ENCODE measurements around the gene MYEOV.

Gene MYEOV

GRCh38 chr11:69296890-69297786 is 3.2 kb downstream of the MYEOV start:
- Histone ChIP-seq H3K4me3 (ENCODE audit: insufficient read depth, low read length, poor library complexity, severe bottlenecking) (peak overlapping the region; percentile 19), H4K20me1 (ENCODE audit: low read depth, low read length) (no peaks in the 10 kb centered on the region), H3K27me3 (ENCODE audit: low read length) (no peaks in the 10 kb centered on the region), H3K27ac (ENCODE audit: low read depth, low read length) (peak overlapping the region; percentile 82), H3K79me2 (ENCODE audit: insufficient read depth, low read length) (no peaks in the 10 kb centered on the region), H3K36me3 (ENCODE audit: low read length) (no peaks in the 10 kb centered on the region), H3K9me2 (replicated peaks; ENCODE audit: insufficient read depth, low read length) (no peaks in the 10 kb centered on the region), H3F3A (ENCODE audit: insufficient read depth) (peaks cover 8% of the 10 kb centered on the region; the same call in 1 of the 2 replicates), H3K9me3 (ENCODE audit: insufficient read depth, low read length) (no peaks in the 10 kb centered on the region), H3K9ac (ENCODE audit: low read length) (peak overlapping the region; percentile 22; the same call in 1 of the 2 replicates), H2AFZ (ENCODE audit: low read depth, low read length, severe bottlenecking) (no peak overlapping the region), H3K4me2 (ENCODE audit: low read depth, low read length, poor library complexity, severe bottlenecking) (peak overlapping the region; percentile 59)
- TF ChIP-seq CTCF (IDR thresholded peaks at IDR 0.05; ENCODE audit: insufficient read depth, low read length, poor library complexity, severe bottlenecking): no peak
- no peak for TF ChIP-seq EZH2phosphoT487 (conservative IDR thresholded peaks at IDR 0.05; ENCODE audit: low read length)

- TF ChIP-seq CTCF (IDR thresholded peaks at IDR 0.05; ENCODE audit: insufficient read depth, low read length, poor library complexity, severe bottlenecking): no peak
- no peak for TF ChIP-seq EZH2phosphoT487 (conservative IDR thresholded peaks at IDR 0.05; ENCODE audit: low read length)
- no peak overlapping the region for H2AFZ ChIP-seq (ENCODE audit: low read depth, low read length, severe bottlenecking)
- H3K4me2 ChIP-seq (ENCODE audit: low read depth, low read length, poor library complexity, severe bottlenecking): peak overlapping the region; percentile 59
- H3K9me3 ChIP-seq (ENCODE audit: insufficient read depth, low read length): no peaks in the 10 kb centered on the region
- H3K9ac ChIP-seq (ENCODE audit: low read length): peak overlapping the region; percentile 22; the same call in 1 of the 2 replicates
- H3F3A ChIP-seq (ENCODE audit: insufficient read depth): peaks cover 8% of the 10 kb centered on the region; the same call in 1 of the 2 replicates
- no peaks in the 10 kb centered on the region for H3K9me2 ChIP-seq (replicated peaks; ENCODE audit: insufficient read depth, low read length)
- peak overlapping the region; percentile 19 for H3K4me3 ChIP-seq (ENCODE audit: insufficient read depth, low read length, poor library complexity, severe bottlenecking)
- H3K27me3 ChIP-seq (ENCODE audit: low read length): no peaks in the 10 kb centered on the region
- H3K79me2 ChIP-seq (ENCODE audit: insufficient read depth, low read length): no peaks in the 10 kb centered on the region
- peak overlapping the region; percentile 82 for H3K27ac ChIP-seq (ENCODE audit: low read depth, low read length)
- H3K36me3 ChIP-seq (ENCODE audit: low read length): no peaks in the 10 kb centered on the region
- H4K20me1 ChIP-seq (ENCODE audit: low read depth, low read length): no peaks in the 10 kb centered on the region
These were observed 3.9 kb downstream of the MYEOV start for GRCh38 chr11:69297787-69298266.

- Histone ChIP-seq H2AFZ (ENCODE audit: low read depth, low read length, severe bottlenecking) (no peak overlapping the region), H3K4me2 (ENCODE audit: low read depth, low read length, poor library complexity, severe bottlenecking) (peak overlapping the region; percentile 59), H3K36me3 (ENCODE audit: low read length) (no peaks in the 10 kb centered on the region), H3K9me2 (replicated peaks; ENCODE audit: insufficient read depth, low read length) (no peaks in the 10 kb centered on the region), H3K27me3 (ENCODE audit: low read length) (no peaks in the 10 kb centered on the region), H3K9me3 (ENCODE audit: insufficient read depth, low read length) (no peaks in the 10 kb centered on the region), H3K27ac (ENCODE audit: low read depth, low read length) (peak overlapping the region; percentile 82), H4K20me1 (ENCODE audit: low read depth, low read length) (no peaks in the 10 kb centered on the region), H3K79me2 (ENCODE audit: insufficient read depth, low read length) (no peaks in the 10 kb centered on the region), H3K9ac (ENCODE audit: low read length) (peak overlapping the region; percentile 22; the same call in 1 of the 2 replicates), H3F3A (ENCODE audit: insufficient read depth) (peaks cover 8% of the 10 kb centered on the region; the same call in 1 of the 2 replicates), H3K4me3 (ENCODE audit: insufficient read depth, low read length, poor library complexity, severe bottlenecking) (peak overlapping the region; percentile 19)
- TF ChIP-seq CTCF (IDR thresholded peaks at IDR 0.05; ENCODE audit: insufficient read depth, low read length, poor library complexity, severe bottlenecking) (no peak), EZH2phosphoT487 (conservative IDR thresholded peaks at IDR 0.05; ENCODE audit: low read length) (no peak)
These were observed 4.5 kb downstream of the MYEOV start for GRCh38 chr11:69298267-69299022.
